Embryonic facial prominence (tissue), 1 donor: ENCODE data around the gene YIPF4.
"Not testable (repeated sequence)": the region's sequence is repeated elsewhere in the genome, so short reads cannot be mapped to it uniquely, and the experiment has no call there.

Source experiments
- DNase-seq: peaks from one replicate; pipeline ENCODE4 v3.0.0-alpha.2; 2016; ENCODE audit errors: extremely low spot score

YIPF4 gene

GRCh38 chr2:32277674-32278477 lies at the start of gene YIPF4:
YIPF4 (plus strand) TSS chr2:32277904; CDS start chr2:32278156, 252 bp downstream.
- DNase-seq, result peak; percentile 89

GRCh38 chr2:32228181-32228580 lies 49.5 kb upstream of the YIPF4 start:
- DNase-seq, result no peak

- DNase-seq, result no peak
These were observed 48.1 kb upstream of the YIPF4 start for GRCh38 chr2:32229635-32230034.

- no peak for DNase-seq
These were observed 45.7 kb upstream of the YIPF4 start for GRCh38 chr2:32231959-32232358.

GRCh38 chr2:32235315-32235714 lies 42.4 kb upstream of the YIPF4 start:
- DNase-seq, result no peak

- DNase-seq, result no peak
These were observed 40.2 kb upstream of the YIPF4 start for GRCh38 chr2:32237488-32237887.

- DNase-seq, result no peak
These were observed 39.7 kb upstream of the YIPF4 start for GRCh38 chr2:32237996-32238395.

GRCh38 chr2:32242331-32242730 lies 35.4 kb upstream of the YIPF4 start:
- peak; percentile 2 for DNase-seq

- DNase-seq, result no peak
These were observed 30.8 kb upstream of the YIPF4 start for GRCh38 chr2:32246911-32247310.

- no peak for DNase-seq
These were observed 29.4 kb upstream of the YIPF4 start for GRCh38 chr2:32248299-32248698.

GRCh38 chr2:32249731-32250236 lies 27.9 kb upstream of the YIPF4 start:
- no peak for DNase-seq

GRCh38 chr2:32250290-32250689 lies 27.4 kb upstream of the YIPF4 start:
- DNase-seq, result no peak

- DNase-seq, result no peak
These were observed 19.5 kb upstream of the YIPF4 start for GRCh38 chr2:32258242-32258641.

- DNase-seq, result no peak
These were observed 17.3 kb upstream of the YIPF4 start for GRCh38 chr2:32260376-32260775.

- no peak for DNase-seq
These were observed 15.6 kb upstream of the YIPF4 start for GRCh38 chr2:32262105-32262504.

- no peak for DNase-seq
These were observed 13.1 kb upstream of the YIPF4 start, which contains the start of gene NLRC4 for GRCh38 chr2:32264422-32265105. NLRC4 (minus strand) TSS chr2:32264886; CDS start chr2:32256775, 8,111 bp downstream.

GRCh38 chr2:32271063-32271462 lies 6.6 kb upstream of the YIPF4 start:
- no peak for DNase-seq

GRCh38 chr2:32272279-32272678 lies 5.4 kb upstream of the YIPF4 start:
- no peak for DNase-seq

- DNase-seq, result no peak
These were observed 3.4 kb upstream of the YIPF4 start for GRCh38 chr2:32274289-32274688.

GRCh38 chr2:32275790-32276189 lies 1.9 kb upstream of the YIPF4 start:
- not testable (repeated sequence) for DNase-seq

- DNase-seq, result no peak
These were observed 386 bp upstream of the YIPF4 start for GRCh38 chr2:32277363-32277673.

GRCh38 chr2:32278478-32278853 lies 762 bp downstream of the YIPF4 start:
- DNase-seq, result no peak

- no peak for DNase-seq
These were observed 6.6 kb downstream of the YIPF4 start for GRCh38 chr2:32284321-32284720.
